Parathyroid adenoma (tissue), 2 donors: ENCODE data around the gene PHF21B.

ENCODE experiments used
- H2AFZ ChIP-seq: fragments of 300-600 bp; sonication (generic); one replicate; pipeline ENCODE4 v1.7.0; 2017; ENCODE audit warnings: antibody characterized with exemption, mild to moderate bottlenecking
- H3K27ac ChIP-seq: fragments of 300-600 bp; sonication (generic); one replicate; pipeline ENCODE4 v1.7.0; 2017
- H3K27me3 ChIP-seq: fragments of 300-600 bp; sonication (generic); one replicate; pipeline ENCODE4 v1.7.0; 2017; ENCODE audit warnings: low read length; ENCODE audit not compliant: control insufficient read depth, insufficient read depth
- H3K36me3 ChIP-seq: fragments of 300-600 bp; sonication (generic); one replicate; pipeline ENCODE4 v1.7.0; 2017; ENCODE audit warnings: low read length; ENCODE audit not compliant: control insufficient read depth, insufficient read depth
- H3K4me1 ChIP-seq: fragments of 300-600 bp; sonication (generic); one replicate; pipeline ENCODE4 v1.7.0; 2017; ENCODE audit warnings: control low read depth
- H3K4me2 ChIP-seq: fragments of 300-600 bp; sonication (generic); one replicate; pipeline ENCODE4 v1.7.0; 2017; ENCODE audit warnings: low read length
- H3K4me3 ChIP-seq: fragments of 300-600 bp; sonication (generic); one replicate; pipeline ENCODE4 v1.7.0; 2017; ENCODE audit warnings: low read depth, low read length
- H3K79me2 ChIP-seq: fragments of 300-600 bp; sonication (generic); one replicate; pipeline ENCODE4 v1.7.0; 2017; ENCODE audit warnings: control low read depth
- H3K9ac ChIP-seq: fragments of 300-600 bp; sonication (generic); one replicate; pipeline ENCODE4 v1.7.0; 2017; ENCODE audit warnings: mild to moderate bottlenecking
- H3K9me3 ChIP-seq: fragments of 300-600 bp; sonication (generic); one replicate; pipeline ENCODE4 v1.7.0; 2017; ENCODE audit warnings: low read length; ENCODE audit not compliant: control insufficient read depth
- TF ChIP-seq, protein P1 (sequence below): fragments of 300-600 bp; sonication (generic); IDR thresholded peaks from one replicate; pipeline ENCODE4 v1.7.0; 2017; ENCODE audit warnings: antibody characterized with exemption, mild to moderate bottlenecking
- donor health status: primary hyperparathyroidism.

Gene PHF21B

DNA sequence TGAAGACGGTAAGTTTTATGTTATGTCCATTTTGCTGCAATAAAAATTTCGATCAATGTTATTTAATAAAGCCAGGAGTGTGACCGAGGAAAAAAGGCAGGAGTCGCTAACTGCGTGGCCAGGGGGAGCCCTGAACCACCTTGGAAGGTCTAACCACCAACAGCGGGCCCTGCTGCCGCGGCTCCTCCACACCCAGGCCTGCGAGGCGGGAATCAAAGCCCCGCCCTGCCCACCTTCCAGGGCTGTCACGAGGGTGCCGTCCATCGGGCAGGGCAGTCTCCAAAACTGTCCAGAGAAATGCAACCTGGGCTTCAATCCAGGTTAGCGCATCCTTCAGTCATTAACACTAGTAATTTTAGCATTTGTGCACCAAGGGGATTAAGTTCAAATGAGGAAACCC, 19.0 kb downstream of the PHF21B start:
- H3K79me2 ChIP-seq: peaks cover 24% of the 10 kb centered on the region
- H3K9me3 ChIP-seq: no peaks in the 10 kb centered on the region
- TF ChIP-seq, protein P1, sequence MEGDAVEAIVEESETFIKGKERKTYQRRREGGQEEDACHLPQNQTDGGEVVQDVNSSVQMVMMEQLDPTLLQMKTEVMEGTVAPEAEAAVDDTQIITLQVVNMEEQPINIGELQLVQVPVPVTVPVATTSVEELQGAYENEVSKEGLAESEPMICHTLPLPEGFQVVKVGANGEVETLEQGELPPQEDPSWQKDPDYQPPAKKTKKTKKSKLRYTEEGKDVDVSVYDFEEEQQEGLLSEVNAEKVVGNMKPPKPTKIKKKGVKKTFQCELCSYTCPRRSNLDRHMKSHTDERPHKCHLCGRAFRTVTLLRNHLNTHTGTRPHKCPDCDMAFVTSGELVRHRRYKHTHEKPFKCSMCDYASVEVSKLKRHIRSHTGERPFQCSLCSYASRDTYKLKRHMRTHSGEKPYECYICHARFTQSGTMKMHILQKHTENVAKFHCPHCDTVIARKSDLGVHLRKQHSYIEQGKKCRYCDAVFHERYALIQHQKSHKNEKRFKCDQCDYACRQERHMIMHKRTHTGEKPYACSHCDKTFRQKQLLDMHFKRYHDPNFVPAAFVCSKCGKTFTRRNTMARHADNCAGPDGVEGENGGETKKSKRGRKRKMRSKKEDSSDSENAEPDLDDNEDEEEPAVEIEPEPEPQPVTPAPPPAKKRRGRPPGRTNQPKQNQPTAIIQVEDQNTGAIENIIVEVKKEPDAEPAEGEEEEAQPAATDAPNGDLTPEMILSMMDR: no peak
- no peak overlapping the region for H2AFZ ChIP-seq
- H3K27ac ChIP-seq: no peak overlapping the region
- no peak overlapping the region for H3K4me2 ChIP-seq
- no peak overlapping the region for H3K4me3 ChIP-seq
- no peak overlapping the region for H3K9ac ChIP-seq
- no peaks in the 10 kb centered on the region for H3K36me3 ChIP-seq
- no peaks in the 10 kb centered on the region for H3K27me3 ChIP-seq
- H3K4me1 ChIP-seq: no peaks in the 10 kb centered on the region

DNA sequence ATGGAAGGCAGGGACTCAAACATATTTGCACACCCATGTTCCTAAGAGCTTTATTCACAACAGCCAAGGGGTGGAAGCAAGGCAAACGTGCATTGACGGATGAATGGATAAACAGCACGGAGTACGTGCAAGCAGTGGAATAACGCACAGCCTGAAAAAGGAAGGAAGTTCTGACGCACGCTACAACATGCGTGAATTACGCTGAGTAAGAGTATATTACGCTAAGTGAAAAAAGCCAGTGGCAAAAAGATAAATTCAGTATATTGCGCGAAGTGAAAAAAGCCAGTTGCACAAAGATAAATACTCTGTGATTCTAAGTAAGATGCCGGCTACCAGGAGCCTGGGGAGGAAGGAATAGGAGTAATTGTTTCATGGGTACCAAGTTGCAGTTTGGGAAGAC, 19.5 kb downstream of the PHF21B start:
- H3K4me2 ChIP-seq: no peak overlapping the region
- H3K79me2 ChIP-seq: peaks cover 27% of the 10 kb centered on the region
- no peaks in the 10 kb centered on the region for H3K36me3 ChIP-seq
- H3K9me3 ChIP-seq: no peaks in the 10 kb centered on the region
- H2AFZ ChIP-seq: no peak overlapping the region
- H3K27ac ChIP-seq: no peak overlapping the region
- TF ChIP-seq, protein P1: no peak
- H3K27me3 ChIP-seq: no peaks in the 10 kb centered on the region
- H3K9ac ChIP-seq: no peak overlapping the region
- no peaks in the 10 kb centered on the region for H3K4me1 ChIP-seq
- H3K4me3 ChIP-seq: no peak overlapping the region

DNA sequence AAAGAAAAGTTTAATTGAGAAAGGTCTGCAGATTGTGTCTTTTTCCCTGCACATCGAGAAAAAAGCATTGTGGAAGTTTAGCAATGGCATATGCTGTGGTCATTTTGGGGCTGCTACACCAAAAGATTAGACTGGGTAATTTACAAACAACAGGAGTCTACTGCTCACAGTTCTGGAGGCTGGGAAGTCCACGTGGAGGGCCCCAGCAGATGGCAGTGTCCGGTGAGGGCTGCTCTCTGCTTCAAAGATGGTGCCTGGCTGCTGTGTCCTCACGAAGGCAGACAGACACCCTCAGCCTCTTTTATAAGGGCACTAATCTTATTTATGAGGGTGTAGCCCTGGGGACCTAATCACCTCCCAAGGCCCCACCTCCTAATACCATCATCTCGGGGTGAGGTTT, 21.1 kb downstream of the PHF21B start:
- Histone ChIP-seq H3K27me3 (no peaks in the 10 kb centered on the region), H3K4me1 (no peaks in the 10 kb centered on the region), H3K4me2 (no peak overlapping the region), H3K9me3 (no peaks in the 10 kb centered on the region), H3K27ac (no peak overlapping the region), H3K9ac (no peak overlapping the region), H3K79me2 (peaks cover 21% of the 10 kb centered on the region), H3K4me3 (no peak overlapping the region), H2AFZ (no peak overlapping the region), H3K36me3 (no peaks in the 10 kb centered on the region)
- TF ChIP-seq, protein P1: no peak

DNA sequence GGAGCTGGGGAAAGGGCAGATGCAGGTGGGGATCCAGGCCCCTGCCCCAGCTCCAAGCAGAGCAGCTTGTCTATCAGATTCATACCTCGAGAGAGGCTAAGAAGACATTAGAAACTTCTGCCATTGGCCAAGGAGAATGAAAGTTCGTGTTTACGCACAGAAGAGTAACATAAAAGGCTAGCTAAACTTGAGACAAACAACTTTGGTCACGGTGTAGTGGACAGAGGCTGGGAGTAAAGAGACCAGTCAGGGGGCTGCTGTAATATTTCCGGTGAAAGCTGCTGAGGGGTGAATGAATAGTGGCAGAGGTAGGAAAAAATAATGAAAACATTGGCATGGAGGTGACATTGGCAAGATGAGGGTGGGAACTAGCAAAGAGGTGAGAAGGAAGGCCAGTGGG, 22.9 kb downstream of the PHF21B start:
- TF ChIP-seq, protein P1: no peak
- H3K9ac ChIP-seq: no peak overlapping the region
- H3K79me2 ChIP-seq: peaks cover 21% of the 10 kb centered on the region
- no peak overlapping the region for H3K4me3 ChIP-seq
- H3K9me3 ChIP-seq: no peaks in the 10 kb centered on the region
- no peaks in the 10 kb centered on the region for H3K36me3 ChIP-seq
- no peak overlapping the region for H3K4me2 ChIP-seq
- H3K27ac ChIP-seq: no peak overlapping the region
- no peaks in the 10 kb centered on the region for H3K27me3 ChIP-seq
- H3K4me1 ChIP-seq: no peaks in the 10 kb centered on the region
- H2AFZ ChIP-seq: no peak overlapping the region

DNA sequence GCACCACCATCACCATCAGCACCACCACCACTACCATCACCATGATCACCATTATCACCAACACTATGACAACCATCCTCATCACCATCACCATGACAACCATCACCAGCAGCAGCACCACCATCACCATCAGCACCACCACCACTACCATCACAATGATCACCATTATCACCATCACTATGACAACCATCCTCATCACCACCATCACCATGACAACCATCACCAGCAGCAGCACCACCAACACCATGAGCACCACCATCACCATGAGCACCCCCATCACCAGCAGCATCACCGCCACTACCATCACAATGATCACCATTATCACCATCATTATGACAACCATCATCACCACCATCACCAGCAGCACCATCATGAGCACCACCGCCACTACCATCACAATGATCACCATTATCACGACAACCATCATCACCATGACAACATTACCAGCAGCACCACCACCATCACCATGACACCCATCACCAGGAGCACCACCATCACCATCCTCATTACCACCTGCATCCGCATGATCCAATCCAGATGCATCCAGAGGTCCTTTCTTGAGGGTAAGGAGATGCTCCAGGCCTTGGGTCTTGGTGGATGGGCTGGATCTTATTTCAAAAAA, 23.8 kb downstream of the PHF21B start:
- Histone ChIP-seq H3K4me2 (no peak overlapping the region), H3K36me3 (no peaks in the 10 kb centered on the region), H2AFZ (no peak overlapping the region), H3K4me3 (no peak overlapping the region), H3K4me1 (no peaks in the 10 kb centered on the region), H3K9ac (no peak overlapping the region), H3K9me3 (no peaks in the 10 kb centered on the region), H3K27me3 (no peaks in the 10 kb centered on the region), H3K79me2 (peaks cover 19% of the 10 kb centered on the region), H3K27ac (no peak overlapping the region)
- TF ChIP-seq, protein P1: no peak
